DND-41 (cell line): Measurements from ENCODE around the gene DAB2.

Experiments
- CTCF ChIP-seq: IDR thresholded peaks from 2 replicates; pipeline ENCODE4 v1.5.1; 2012; ENCODE audit warnings: borderline replicate concordance, low read length, moderate library complexity, mild to moderate bottlenecking; ENCODE audit not compliant: poor library complexity, severe bottlenecking; ENCODE audit errors: extremely low read depth
- EZH2 ChIP-seq: IDR thresholded peaks from 3 replicates; pipeline ENCODE4 v1.6.1; 2012; ENCODE audit warnings: borderline replicate concordance, low read depth, mild to moderate bottlenecking, moderate library complexity, low read length, inconsistent platforms; ENCODE audit not compliant: severe bottlenecking

DNA sequence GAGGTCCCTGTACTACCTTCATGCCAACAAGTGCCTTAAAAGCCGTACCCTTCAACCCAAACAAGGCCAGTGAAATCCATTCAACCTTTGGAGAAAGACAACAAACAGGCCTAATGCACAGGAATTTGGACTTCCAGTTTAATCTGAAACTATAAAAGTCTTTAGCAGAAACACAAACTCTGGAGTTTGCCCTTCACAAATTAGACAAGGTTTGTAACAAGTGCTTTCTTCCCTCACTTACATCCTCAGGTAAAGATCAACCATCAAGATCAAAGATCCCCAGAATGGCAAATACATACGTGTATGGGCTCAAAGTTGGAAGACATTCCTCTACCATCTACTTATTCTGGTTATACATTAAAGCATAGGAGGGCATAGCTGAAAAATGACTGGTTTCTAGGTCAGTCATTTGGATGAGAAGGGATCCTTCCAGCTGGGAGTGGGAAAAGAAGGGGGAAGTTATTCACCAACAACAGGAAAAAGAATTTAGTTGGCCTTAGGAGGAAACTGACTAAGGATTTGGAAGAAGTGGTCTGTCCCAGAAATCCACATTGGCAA, 2.0 kb downstream of the DAB2 start:
- TF ChIP-seq CTCF (no peak), EZH2 (no peak)
